Measurements from ENCODE around the gene USP32.
"Not testable (repeated sequence)": the region's sequence is repeated elsewhere in the genome, so short reads cannot be mapped to it uniquely, and the experiment has no call there.

- TF ChIP-seq, protein P1, sequence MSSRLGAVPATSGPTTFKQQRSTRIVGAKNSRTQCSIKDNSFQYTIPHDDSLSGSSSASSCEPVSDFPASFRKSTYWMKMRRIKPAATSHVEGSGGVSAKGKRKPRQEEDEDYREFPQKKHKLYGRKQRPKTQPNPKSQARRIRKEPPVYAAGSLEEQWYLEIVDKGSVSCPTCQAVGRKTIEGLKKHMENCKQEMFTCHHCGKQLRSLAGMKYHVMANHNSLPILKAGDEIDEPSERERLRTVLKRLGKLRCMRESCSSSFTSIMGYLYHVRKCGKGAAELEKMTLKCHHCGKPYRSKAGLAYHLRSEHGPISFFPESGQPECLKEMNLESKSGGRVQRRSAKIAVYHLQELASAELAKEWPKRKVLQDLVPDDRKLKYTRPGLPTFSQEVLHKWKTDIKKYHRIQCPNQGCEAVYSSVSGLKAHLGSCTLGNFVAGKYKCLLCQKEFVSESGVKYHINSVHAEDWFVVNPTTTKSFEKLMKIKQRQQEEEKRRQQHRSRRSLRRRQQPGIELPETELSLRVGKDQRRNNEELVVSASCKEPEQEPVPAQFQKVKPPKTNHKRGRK (CRISPR knock-in tag; IDR thresholded peaks at IDR 0.05; ENCODE audit: borderline replicate concordance), result not testable (repeated sequence)
- TF ChIP-seq, protein P2, sequence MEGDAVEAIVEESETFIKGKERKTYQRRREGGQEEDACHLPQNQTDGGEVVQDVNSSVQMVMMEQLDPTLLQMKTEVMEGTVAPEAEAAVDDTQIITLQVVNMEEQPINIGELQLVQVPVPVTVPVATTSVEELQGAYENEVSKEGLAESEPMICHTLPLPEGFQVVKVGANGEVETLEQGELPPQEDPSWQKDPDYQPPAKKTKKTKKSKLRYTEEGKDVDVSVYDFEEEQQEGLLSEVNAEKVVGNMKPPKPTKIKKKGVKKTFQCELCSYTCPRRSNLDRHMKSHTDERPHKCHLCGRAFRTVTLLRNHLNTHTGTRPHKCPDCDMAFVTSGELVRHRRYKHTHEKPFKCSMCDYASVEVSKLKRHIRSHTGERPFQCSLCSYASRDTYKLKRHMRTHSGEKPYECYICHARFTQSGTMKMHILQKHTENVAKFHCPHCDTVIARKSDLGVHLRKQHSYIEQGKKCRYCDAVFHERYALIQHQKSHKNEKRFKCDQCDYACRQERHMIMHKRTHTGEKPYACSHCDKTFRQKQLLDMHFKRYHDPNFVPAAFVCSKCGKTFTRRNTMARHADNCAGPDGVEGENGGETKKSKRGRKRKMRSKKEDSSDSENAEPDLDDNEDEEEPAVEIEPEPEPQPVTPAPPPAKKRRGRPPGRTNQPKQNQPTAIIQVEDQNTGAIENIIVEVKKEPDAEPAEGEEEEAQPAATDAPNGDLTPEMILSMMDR (IDR thresholded peaks at IDR 0.05), result not testable (repeated sequence)
- not testable (repeated sequence) for TF ChIP-seq TP53 (CRISPR knock-in tag; IDR thresholded peaks at IDR 0.05); RELA (CRISPR knock-in tag; IDR thresholded peaks at IDR 0.05; ENCODE audit: borderline replicate concordance); HMGXB4 (CRISPR knock-in tag; IDR thresholded peaks at IDR 0.05); E2F5 (CRISPR knock-in tag; IDR thresholded peaks at IDR 0.05); CREB1 (CRISPR knock-in tag; IDR thresholded peaks at IDR 0.05); TCF7 (CRISPR knock-in tag; IDR thresholded peaks at IDR 0.05; ENCODE audit: low read depth); ELF4 (CRISPR knock-in tag; IDR thresholded peaks at IDR 0.05; ENCODE audit: low read depth)
- TF ChIP-seq, protein P3, sequence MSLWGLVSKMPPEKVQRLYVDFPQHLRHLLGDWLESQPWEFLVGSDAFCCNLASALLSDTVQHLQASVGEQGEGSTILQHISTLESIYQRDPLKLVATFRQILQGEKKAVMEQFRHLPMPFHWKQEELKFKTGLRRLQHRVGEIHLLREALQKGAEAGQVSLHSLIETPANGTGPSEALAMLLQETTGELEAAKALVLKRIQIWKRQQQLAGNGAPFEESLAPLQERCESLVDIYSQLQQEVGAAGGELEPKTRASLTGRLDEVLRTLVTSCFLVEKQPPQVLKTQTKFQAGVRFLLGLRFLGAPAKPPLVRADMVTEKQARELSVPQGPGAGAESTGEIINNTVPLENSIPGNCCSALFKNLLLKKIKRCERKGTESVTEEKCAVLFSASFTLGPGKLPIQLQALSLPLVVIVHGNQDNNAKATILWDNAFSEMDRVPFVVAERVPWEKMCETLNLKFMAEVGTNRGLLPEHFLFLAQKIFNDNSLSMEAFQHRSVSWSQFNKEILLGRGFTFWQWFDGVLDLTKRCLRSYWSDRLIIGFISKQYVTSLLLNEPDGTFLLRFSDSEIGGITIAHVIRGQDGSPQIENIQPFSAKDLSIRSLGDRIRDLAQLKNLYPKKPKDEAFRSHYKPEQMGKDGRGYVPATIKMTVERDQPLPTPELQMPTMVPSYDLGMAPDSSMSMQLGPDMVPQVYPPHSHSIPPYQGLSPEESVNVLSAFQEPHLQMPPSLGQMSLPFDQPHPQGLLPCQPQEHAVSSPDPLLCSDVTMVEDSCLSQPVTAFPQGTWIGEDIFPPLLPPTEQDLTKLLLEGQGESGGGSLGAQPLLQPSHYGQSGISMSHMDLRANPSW (CRISPR knock-in tag; conservative IDR thresholded peaks at IDR 0.05; ENCODE audit: low read depth), result not testable (repeated sequence)
- TF ChIP-seq, protein P4, sequence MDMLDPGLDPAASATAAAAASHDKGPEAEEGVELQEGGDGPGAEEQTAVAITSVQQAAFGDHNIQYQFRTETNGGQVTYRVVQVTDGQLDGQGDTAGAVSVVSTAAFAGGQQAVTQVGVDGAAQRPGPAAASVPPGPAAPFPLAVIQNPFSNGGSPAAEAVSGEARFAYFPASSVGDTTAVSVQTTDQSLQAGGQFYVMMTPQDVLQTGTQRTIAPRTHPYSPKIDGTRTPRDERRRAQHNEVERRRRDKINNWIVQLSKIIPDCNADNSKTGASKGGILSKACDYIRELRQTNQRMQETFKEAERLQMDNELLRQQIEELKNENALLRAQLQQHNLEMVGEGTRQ (CRISPR knock-in tag; IDR thresholded peaks at IDR 0.05), result not testable (repeated sequence)
- TF ChIP-seq, protein P5, sequence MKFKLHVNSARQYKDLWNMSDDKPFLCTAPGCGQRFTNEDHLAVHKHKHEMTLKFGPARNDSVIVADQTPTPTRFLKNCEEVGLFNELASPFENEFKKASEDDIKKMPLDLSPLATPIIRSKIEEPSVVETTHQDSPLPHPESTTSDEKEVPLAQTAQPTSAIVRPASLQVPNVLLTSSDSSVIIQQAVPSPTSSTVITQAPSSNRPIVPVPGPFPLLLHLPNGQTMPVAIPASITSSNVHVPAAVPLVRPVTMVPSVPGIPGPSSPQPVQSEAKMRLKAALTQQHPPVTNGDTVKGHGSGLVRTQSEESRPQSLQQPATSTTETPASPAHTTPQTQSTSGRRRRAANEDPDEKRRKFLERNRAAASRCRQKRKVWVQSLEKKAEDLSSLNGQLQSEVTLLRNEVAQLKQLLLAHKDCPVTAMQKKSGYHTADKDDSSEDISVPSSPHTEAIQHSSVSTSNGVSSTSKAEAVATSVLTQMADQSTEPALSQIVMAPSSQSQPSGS (CRISPR knock-in tag; IDR thresholded peaks at IDR 0.05; ENCODE audit: borderline replicate concordance, low read depth), result not testable (repeated sequence)
- TF ChIP-seq, protein P6, sequence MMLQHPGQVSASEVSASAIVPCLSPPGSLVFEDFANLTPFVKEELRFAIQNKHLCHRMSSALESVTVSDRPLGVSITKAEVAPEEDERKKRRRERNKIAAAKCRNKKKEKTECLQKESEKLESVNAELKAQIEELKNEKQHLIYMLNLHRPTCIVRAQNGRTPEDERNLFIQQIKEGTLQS (CRISPR knock-in tag; conservative IDR thresholded peaks at IDR 0.05), result not testable (repeated sequence)
- TF ChIP-seq, protein P7, sequence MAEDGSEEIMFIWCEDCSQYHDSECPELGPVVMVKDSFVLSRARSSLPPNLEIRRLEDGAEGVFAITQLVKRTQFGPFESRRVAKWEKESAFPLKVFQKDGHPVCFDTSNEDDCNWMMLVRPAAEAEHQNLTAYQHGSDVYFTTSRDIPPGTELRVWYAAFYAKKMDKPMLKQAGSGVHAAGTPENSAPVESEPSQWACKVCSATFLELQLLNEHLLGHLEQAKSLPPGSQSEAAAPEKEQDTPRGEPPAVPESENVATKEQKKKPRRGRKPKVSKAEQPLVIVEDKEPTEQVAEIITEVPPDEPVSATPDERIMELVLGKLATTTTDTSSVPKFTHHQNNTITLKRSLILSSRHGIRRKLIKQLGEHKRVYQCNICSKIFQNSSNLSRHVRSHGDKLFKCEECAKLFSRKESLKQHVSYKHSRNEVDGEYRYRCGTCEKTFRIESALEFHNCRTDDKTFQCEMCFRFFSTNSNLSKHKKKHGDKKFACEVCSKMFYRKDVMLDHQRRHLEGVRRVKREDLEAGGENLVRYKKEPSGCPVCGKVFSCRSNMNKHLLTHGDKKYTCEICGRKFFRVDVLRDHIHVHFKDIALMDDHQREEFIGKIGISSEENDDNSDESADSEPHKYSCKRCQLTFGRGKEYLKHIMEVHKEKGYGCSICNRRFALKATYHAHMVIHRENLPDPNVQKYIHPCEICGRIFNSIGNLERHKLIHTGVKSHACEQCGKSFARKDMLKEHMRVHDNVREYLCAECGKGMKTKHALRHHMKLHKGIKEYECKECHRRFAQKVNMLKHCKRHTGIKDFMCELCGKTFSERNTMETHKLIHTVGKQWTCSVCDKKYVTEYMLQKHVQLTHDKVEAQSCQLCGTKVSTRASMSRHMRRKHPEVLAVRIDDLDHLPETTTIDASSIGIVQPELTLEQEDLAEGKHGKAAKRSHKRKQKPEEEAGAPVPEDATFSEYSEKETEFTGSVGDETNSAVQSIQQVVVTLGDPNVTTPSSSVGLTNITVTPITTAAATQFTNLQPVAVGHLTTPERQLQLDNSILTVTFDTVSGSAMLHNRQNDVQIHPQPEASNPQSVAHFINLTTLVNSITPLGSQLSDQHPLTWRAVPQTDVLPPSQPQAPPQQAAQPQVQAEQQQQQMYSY (CRISPR knock-in tag; IDR thresholded peaks at IDR 0.05), result not testable (repeated sequence)
Observed at GRCh38 chr17:60333072-60333471, 58.9 kb downstream of the USP32 start.

Data from WTC11 (cell line).